ENCODE results near the gene PHLDA1.

GRCh38 chr12:76041406-76041805 is 9.8 kb upstream of the PHLDA1 start:
- TF ChIP-seq EZH2phosphoT487 (IDR thresholded peaks at IDR 0.05; ENCODE audit: borderline replicate concordance, low read length) (no peak), CTCF (conservative IDR thresholded peaks at IDR 0.05; ENCODE audit: low read depth, low read length) (no peak), EZH2 (IDR thresholded peaks at IDR 0.05; ENCODE audit: low read length, unreplicated experiment) (no peak)

All from PC-3 (cell line).